Fibroblast of lung (primary cell): ENCODE data around the gene TFPI2. TPM values are rescaled to one million over a fixed set of nuclear protein-coding genes. Genes with fewer than 3 reads are reported as not detected.

Experiments
- DNase-seq, 2 donors: peaks; one replicate each; pipeline versions ENCODE4 v3.0.0 to v3.0.0-alpha.2; 2010; ENCODE audit warnings: low read depth in 2 of 2
- H2AFZ ChIP-seq: 2 replicates; pipeline ENCODE4 v1.5.1; 2012; ENCODE audit warnings: low read length, control low read depth, inconsistent platforms
- H3K27ac ChIP-seq: 2 replicates; pipeline ENCODE4 v1.5.1; 2011; ENCODE audit warnings: low read length, control low read depth; ENCODE audit not compliant: insufficient read depth
- H3K27me3 ChIP-seq: 2 replicates; pipeline ENCODE4 v1.5.1; 2011; ENCODE audit warnings: mild to moderate bottlenecking, low read length; ENCODE audit not compliant: control insufficient read depth, insufficient read depth
- H3K36me3 ChIP-seq: 2 replicates; pipeline ENCODE4 v1.5.1; 2011; ENCODE audit warnings: low read length; ENCODE audit not compliant: control insufficient read depth, insufficient read depth
- H3K4me1 ChIP-seq: 2 replicates; pipeline ENCODE4 v1.5.1; 2011; ENCODE audit warnings: low read length; ENCODE audit not compliant: control insufficient read depth, insufficient read depth; ENCODE audit errors: extremely low read depth
- H3K4me2 ChIP-seq: 2 replicates; pipeline ENCODE4 v1.5.1; 2011; ENCODE audit warnings: low read length, control low read depth; ENCODE audit not compliant: insufficient read depth; ENCODE audit errors: extremely low read depth
- H3K4me3 ChIP-seq, 4 experiments: fragments of 200-600 bp in 1 of 4; sonication (generic) in 1 of 4; replicated peaks in 1 of 4; 2 replicates each; pipeline ENCODE4 v1.5.1; 2011 to 2016; ENCODE audit warnings: low read length in 4 of 4, low read depth in 3 of 4, mild to moderate bottlenecking in 3 of 4, control low read depth in 2 of 4, inconsistent platforms in 1 of 4, mixed read lengths in 1 of 4; ENCODE audit not compliant: insufficient read depth in 1 of 4; ENCODE audit errors: control extremely low read depth in 1 of 4
- H3K79me2 ChIP-seq: 2 replicates; pipeline ENCODE4 v1.5.1; 2012; ENCODE audit warnings: mild to moderate bottlenecking, low read length, inconsistent platforms; ENCODE audit not compliant: control insufficient read depth, insufficient read depth
- H3K9ac ChIP-seq: 2 replicates; pipeline ENCODE4 v1.5.1; 2011; ENCODE audit warnings: mild to moderate bottlenecking, low read length, control low read depth; ENCODE audit not compliant: insufficient read depth
- H3K9me3 ChIP-seq: 2 replicates; pipeline ENCODE4 v1.5.1; 2012; ENCODE audit warnings: low read depth, low read length; ENCODE audit not compliant: control insufficient read depth, insufficient read depth
- H4K20me1 ChIP-seq: 2 replicates; pipeline ENCODE4 v1.5.1; 2011; ENCODE audit warnings: low read length; ENCODE audit not compliant: control insufficient read depth, insufficient read depth; ENCODE audit errors: extremely low read depth
- CTCF ChIP-seq, 2 donors: IDR thresholded peaks in 1 of 2; conservative IDR thresholded peaks in 1 of 2; 1 replicate in 1 of 2; 2 replicates in 1 of 2; pipeline ENCODE4 v1.5.1; 2011 to 2012; ENCODE audit warnings: low read length in 2 of 2, control low read depth in 1 of 2, inconsistent platforms in 1 of 2, low read depth in 1 of 2, mild to moderate bottlenecking in 1 of 2
- EZH2 ChIP-seq: IDR thresholded peaks from 2 replicates; pipeline ENCODE4 v1.5.1; 2012; ENCODE audit warnings: low read length, control low read depth, mild to moderate bottlenecking; ENCODE audit errors: missing control alignments
- polyA plus RNA-seq, 2 donors: library from polyadenylated mRNA; depleted of rRNA in 1 of 2; stranded (reverse) in 1 of 2; unstranded in 1 of 2; fragments of >200 nt; gene quantifications; 2 replicates each; pipeline ENCODE4 v1.2.1, GENCODE V29; 2011 to 2012; ENCODE audit warnings: missing spikeins in 1 of 2
- total RNA-seq: library from RNA; depleted of rRNA; stranded (reverse); fragments of >200 nt; gene quantifications from 2 replicates; pipeline ENCODE4 v1.2.1, GENCODE V29; 2014

The TFPI2 gene
- total and polyA plus RNA-seq, 2 donors (not counting 1 experiment from before 2014, with no cell fraction given) = 14.4 to 76.0 TPM

DNA sequence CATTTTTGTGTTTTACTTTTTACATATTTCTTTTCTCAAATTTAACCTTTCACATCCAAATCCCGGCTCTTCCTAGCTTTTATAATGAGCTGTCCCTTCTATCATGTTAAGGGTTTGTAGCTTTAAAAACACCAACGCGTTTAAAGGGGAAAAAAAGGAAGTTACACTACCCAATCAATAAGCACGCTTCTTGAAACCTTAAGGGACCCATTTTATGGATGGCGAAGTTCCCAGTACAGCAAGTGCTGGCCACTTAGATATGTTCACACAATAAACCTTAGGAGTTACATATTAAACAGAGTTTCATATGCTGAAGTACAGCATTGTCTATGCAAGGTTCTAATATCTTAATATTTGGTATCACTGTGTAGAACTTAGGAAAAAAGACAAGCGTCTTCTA is 32.7 kb upstream of the TFPI2 start:
- Histone ChIP-seq H3K36me3 (peaks cover 8% of the 10 kb centered on the region), H3K9me3 (no peaks in the 10 kb centered on the region), H3K27ac (peak overlapping the region; percentile 0), H3K4me1 (no peaks in the 10 kb centered on the region), H3K27me3 (no peaks in the 10 kb centered on the region), H4K20me1 (no peaks in the 10 kb centered on the region), H3K4me2 (peak overlapping the region; percentile 94), H3K79me2 (peaks cover 37% of the 10 kb centered on the region), H3K9ac (no peak overlapping the region), H2AFZ (no peak overlapping the region), H3K4me3 (peak overlapping the region; percentile 67 to 78 (median 72))
- DNase-seq = peak in 1 of 2 donors; percentile 32
- no peak for TF ChIP-seq EZH2
- no peak for TF ChIP-seq CTCF (conservative IDR thresholded peaks at IDR 0.05 in 1 of 2, IDR thresholded peaks at IDR 0.05 in 1 of 2; ENCODE audit: low read depth in 1 of 2, low read length in 2 of 2)

DNA sequence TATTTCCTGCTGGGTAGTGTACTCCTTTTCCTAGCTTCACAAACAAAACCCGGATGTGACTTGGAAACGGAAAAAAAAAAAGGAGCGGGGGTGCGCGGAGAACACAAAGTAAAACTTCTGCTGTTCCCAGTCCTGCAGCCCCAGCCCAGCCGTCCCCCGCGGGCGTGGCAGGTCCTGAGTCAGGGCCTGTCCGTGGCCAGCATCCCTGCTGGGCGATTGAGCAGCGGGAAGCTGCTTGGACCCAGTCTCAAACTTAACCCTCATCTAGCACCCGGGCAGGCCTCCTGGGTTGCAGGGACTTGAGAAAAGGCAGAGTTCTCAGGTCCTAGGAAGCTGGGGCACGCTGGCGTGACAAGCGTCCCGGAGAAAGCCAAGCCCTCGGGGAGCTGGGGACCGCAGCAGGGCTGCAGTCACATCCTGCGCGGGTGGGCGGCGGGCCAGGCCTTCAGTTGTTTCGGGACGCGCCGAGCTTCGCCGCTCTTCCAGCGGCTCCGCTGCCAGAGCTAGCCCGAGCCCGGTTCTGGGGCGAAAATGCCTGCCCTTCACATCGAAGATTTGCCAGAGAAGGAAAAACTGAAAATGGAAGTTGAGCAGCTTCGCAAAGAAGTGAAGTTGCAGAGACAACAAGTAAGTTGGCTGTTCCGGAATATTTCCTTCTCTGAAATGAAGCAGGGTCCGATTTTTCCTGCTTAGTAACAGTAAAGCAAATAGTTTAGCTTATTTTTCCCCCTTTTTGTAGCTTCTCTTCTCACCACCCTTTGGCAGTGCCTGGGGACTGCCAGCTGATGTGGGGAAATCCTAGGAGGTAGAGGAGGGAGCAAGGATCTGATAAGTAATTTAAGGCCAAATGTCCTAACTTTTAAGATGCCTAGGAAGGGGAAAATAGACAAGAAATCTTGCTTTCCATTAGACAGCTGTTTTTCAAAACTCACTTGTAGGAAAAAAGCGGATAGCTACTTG is 31.3 kb upstream of the TFPI2 start, which contains the start of gene GNG11:
Gene GNG11, plus strand, starts transcription at position 129 of the 960 bp plus-strand sequence. Its CDS starts 403 bp downstream, at position 532.
- Histone ChIP-seq H3K4me1 (no peaks in the 10 kb centered on the region), H3K36me3 (peaks cover 6% of the 10 kb centered on the region), H3K27me3 (no peaks in the 10 kb centered on the region), H4K20me1 (no peaks in the 10 kb centered on the region), H3K9me3 (no peaks in the 10 kb centered on the region), H2AFZ (peak within 1 kb of the TSS; percentile 48), H3K9ac (peak within 1 kb of the TSS; percentile 62), H3K79me2 (peaks cover 37% of the 10 kb centered on the region), H3K27ac (peak within 1 kb of the TSS; percentile 79), H3K4me3 (peak within 1 kb of the TSS; percentile 67 to 78 (median 72)), H3K4me2 (peak within 1 kb of the TSS; percentile 94)
- TF ChIP-seq EZH2 (no peak), CTCF (conservative IDR thresholded peaks at IDR 0.05 in 1 of 2, IDR thresholded peaks at IDR 0.05 in 1 of 2; ENCODE audit: low read depth in 1 of 2, low read length in 2 of 2) (no peak)
- DNase-seq = peak; percentile 74 to 80

GRCh38 chr7:93921186-93921585 is 30.6 kb upstream of the TFPI2 start:
- Histone ChIP-seq H3K36me3 (peaks cover under 1% of the 10 kb centered on the region), H3K4me3 (peak overlapping the region; percentile 67 to 78 (median 72)), H4K20me1 (no peaks in the 10 kb centered on the region), H3K4me1 (no peaks in the 10 kb centered on the region), H3K4me2 (peak overlapping the region; percentile 86), H3K9me3 (no peaks in the 10 kb centered on the region), H3K79me2 (peaks cover 37% of the 10 kb centered on the region), H2AFZ (peak overlapping the region; percentile 22), H3K27ac (peak overlapping the region; percentile 79), H3K27me3 (no peaks in the 10 kb centered on the region), H3K9ac (peak overlapping the region; percentile 62)
- TF ChIP-seq CTCF (conservative IDR thresholded peaks at IDR 0.05 in 1 of 2, IDR thresholded peaks at IDR 0.05 in 1 of 2; ENCODE audit: low read depth in 1 of 2, low read length in 2 of 2) (no peak), EZH2 (no peak)
- peak in 1 of 2 donors; percentile 5 for DNase-seq
